Fibroblast of lung (primary cell): ENCODE data around the gene STMN3. TPM values are rescaled to one million over a fixed set of nuclear protein-coding genes. Genes with fewer than 3 reads are reported as not detected.

ENCODE experiments used
- DNase-seq, 2 donors: peaks; one replicate each; pipeline versions ENCODE4 v3.0.0 to v3.0.0-alpha.2; 2010; ENCODE audit warnings: low read depth in 2 of 2
- H2AFZ ChIP-seq: 2 replicates; pipeline ENCODE4 v1.5.1; 2012; ENCODE audit warnings: low read length, control low read depth, inconsistent platforms
- H3K27ac ChIP-seq: 2 replicates; pipeline ENCODE4 v1.5.1; 2011; ENCODE audit warnings: low read length, control low read depth; ENCODE audit not compliant: insufficient read depth
- H3K27me3 ChIP-seq: 2 replicates; pipeline ENCODE4 v1.5.1; 2011; ENCODE audit warnings: mild to moderate bottlenecking, low read length; ENCODE audit not compliant: control insufficient read depth, insufficient read depth
- H3K36me3 ChIP-seq: 2 replicates; pipeline ENCODE4 v1.5.1; 2011; ENCODE audit warnings: low read length; ENCODE audit not compliant: control insufficient read depth, insufficient read depth
- H3K4me1 ChIP-seq: 2 replicates; pipeline ENCODE4 v1.5.1; 2011; ENCODE audit warnings: low read length; ENCODE audit not compliant: control insufficient read depth, insufficient read depth; ENCODE audit errors: extremely low read depth
- H3K4me2 ChIP-seq: 2 replicates; pipeline ENCODE4 v1.5.1; 2011; ENCODE audit warnings: low read length, control low read depth; ENCODE audit not compliant: insufficient read depth; ENCODE audit errors: extremely low read depth
- H3K4me3 ChIP-seq, 4 experiments: fragments of 200-600 bp in 1 of 4; sonication (generic) in 1 of 4; replicated peaks in 1 of 4; 2 replicates each; pipeline ENCODE4 v1.5.1; 2011 to 2016; ENCODE audit warnings: low read length in 4 of 4, low read depth in 3 of 4, mild to moderate bottlenecking in 3 of 4, control low read depth in 2 of 4, inconsistent platforms in 1 of 4, mixed read lengths in 1 of 4; ENCODE audit not compliant: insufficient read depth in 1 of 4; ENCODE audit errors: control extremely low read depth in 1 of 4
- H3K79me2 ChIP-seq: 2 replicates; pipeline ENCODE4 v1.5.1; 2012; ENCODE audit warnings: mild to moderate bottlenecking, low read length, inconsistent platforms; ENCODE audit not compliant: control insufficient read depth, insufficient read depth
- H3K9ac ChIP-seq: 2 replicates; pipeline ENCODE4 v1.5.1; 2011; ENCODE audit warnings: mild to moderate bottlenecking, low read length, control low read depth; ENCODE audit not compliant: insufficient read depth
- H3K9me3 ChIP-seq: 2 replicates; pipeline ENCODE4 v1.5.1; 2012; ENCODE audit warnings: low read depth, low read length; ENCODE audit not compliant: control insufficient read depth, insufficient read depth
- H4K20me1 ChIP-seq: 2 replicates; pipeline ENCODE4 v1.5.1; 2011; ENCODE audit warnings: low read length; ENCODE audit not compliant: control insufficient read depth, insufficient read depth; ENCODE audit errors: extremely low read depth
- CTCF ChIP-seq, 2 donors: IDR thresholded peaks in 1 of 2; conservative IDR thresholded peaks in 1 of 2; 1 replicate in 1 of 2; 2 replicates in 1 of 2; pipeline ENCODE4 v1.5.1; 2011 to 2012; ENCODE audit warnings: low read length in 2 of 2, control low read depth in 1 of 2, inconsistent platforms in 1 of 2, low read depth in 1 of 2, mild to moderate bottlenecking in 1 of 2
- EZH2 ChIP-seq: IDR thresholded peaks from 2 replicates; pipeline ENCODE4 v1.5.1; 2012; ENCODE audit warnings: low read length, control low read depth, mild to moderate bottlenecking; ENCODE audit errors: missing control alignments
- polyA plus RNA-seq, 2 donors: library from polyadenylated mRNA; depleted of rRNA in 1 of 2; stranded (reverse) in 1 of 2; unstranded in 1 of 2; fragments of >200 nt; gene quantifications; 2 replicates each; pipeline ENCODE4 v1.2.1, GENCODE V29; 2011 to 2012; ENCODE audit warnings: missing spikeins in 1 of 2
- total RNA-seq: library from RNA; depleted of rRNA; stranded (reverse); fragments of >200 nt; gene quantifications from 2 replicates; pipeline ENCODE4 v1.2.1, GENCODE V29; 2014

Gene STMN3
- total and polyA plus RNA-seq, 2 donors (not counting 1 experiment from before 2014, with no cell fraction given): 3.7 to 34.3 TPM

DNA sequence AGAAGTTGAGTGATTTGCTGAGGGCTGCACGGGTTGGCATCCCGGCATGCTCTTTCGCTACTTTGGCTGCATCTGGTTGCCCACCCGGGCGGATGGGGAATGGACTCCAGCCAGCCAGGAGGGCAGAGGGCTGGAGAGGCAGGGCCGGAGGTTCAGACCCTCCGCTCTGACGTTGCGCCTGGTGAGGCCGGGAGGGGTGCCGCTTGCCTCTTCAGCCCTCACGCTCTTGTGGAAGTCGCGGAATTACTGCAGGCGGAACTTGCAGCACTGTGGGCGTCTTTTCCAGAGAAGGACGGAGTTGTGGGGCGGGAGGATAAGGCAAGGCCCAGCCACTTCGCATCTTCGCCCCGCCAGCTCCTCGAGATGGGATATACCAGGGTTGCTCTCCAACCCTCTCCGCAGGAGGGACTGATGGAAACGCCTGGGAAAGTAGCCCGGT lies 5.5 kb upstream of the STMN3 start:
- H3K4me2 ChIP-seq: peak overlapping the region; percentile 86
- no peaks in the 10 kb centered on the region for H3K9me3 ChIP-seq
- peak overlapping the region; percentile 83 for H3K27ac ChIP-seq
- TF ChIP-seq CTCF (conservative IDR thresholded peaks at IDR 0.05 in 1 of 2, IDR thresholded peaks at IDR 0.05 in 1 of 2; ENCODE audit: low read depth in 1 of 2, low read length in 2 of 2) (no peak), EZH2 (no peak)
- peaks cover 15% of the 10 kb centered on the region for H3K36me3 ChIP-seq
- peak overlapping the region; percentile 71 for H3K9ac ChIP-seq
- DNase-seq: peak; percentile 51 to 61
- H3K4me1 ChIP-seq: peaks cover 7% of the 10 kb centered on the region
- H3K27me3 ChIP-seq: no peaks in the 10 kb centered on the region
- peak overlapping the region; percentile 72 to 75 (median 74) for H3K4me3 ChIP-seq
- peak overlapping the region; percentile 82 for H2AFZ ChIP-seq
- H3K79me2 ChIP-seq: peaks cover 28% of the 10 kb centered on the region
- H4K20me1 ChIP-seq: no peaks in the 10 kb centered on the region

DNA sequence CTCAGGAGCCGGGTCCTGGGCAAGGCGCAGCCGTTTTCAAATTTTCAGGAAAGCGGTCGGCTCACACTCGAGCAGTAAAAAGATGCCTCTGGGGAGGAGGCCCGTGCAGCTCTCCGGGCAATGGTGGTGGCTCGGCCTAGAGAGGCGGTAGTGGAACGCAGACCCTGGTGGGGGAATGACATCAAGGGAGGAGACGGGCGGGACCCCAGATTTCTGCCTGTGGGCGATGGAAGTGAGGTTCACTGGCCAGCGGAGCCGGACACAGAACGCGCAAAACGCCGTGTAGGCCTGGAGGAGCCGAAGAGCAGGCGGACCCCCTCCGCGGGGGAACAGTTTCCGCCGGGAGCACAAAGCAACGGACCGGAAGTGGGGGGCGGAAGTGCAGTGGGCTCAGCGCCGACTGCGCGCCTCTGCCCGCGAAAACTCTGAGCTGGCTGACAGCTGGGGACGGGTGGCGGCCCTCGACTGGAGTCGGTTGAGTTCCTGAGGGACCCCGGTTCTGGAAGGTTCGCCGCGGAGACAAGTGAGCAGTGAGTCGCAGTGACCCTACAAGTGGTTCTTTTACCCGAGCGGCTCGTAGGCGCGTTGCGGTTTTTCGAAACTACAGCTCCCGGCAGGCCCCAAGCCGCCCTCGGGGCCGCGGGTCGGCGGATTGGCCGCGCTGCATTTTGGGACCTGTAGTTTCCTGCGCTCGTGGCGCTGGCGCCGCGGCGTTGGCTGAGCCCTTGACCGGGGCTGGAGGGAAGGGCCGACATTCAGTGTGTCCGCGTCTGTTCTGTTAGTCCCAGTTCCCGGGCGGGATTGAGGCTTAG lies 4.9 kb upstream of the STMN3 start, which contains the start of gene RTEL1:
RTEL1 (plus strand) TSS at position 376 of the 812 bp plus-strand sequence. CDS start 1,091 bp downstream, outside the sequence.
- H3K27me3 ChIP-seq: no peaks in the 10 kb centered on the region
- no peak for TF ChIP-seq EZH2
- TF ChIP-seq CTCF (conservative IDR thresholded peaks at IDR 0.05 in 1 of 2, IDR thresholded peaks at IDR 0.05 in 1 of 2; ENCODE audit: low read depth in 1 of 2, low read length in 2 of 2): no peak
- H3K4me2 ChIP-seq: peak within 1 kb of the TSS; percentile 86
- peaks cover 7% of the 10 kb centered on the region for H3K4me1 ChIP-seq
- no peaks in the 10 kb centered on the region for H3K9me3 ChIP-seq
- peak; percentile 92 to 94 for DNase-seq
- H3K79me2 ChIP-seq: peaks cover 28% of the 10 kb centered on the region
- H3K9ac ChIP-seq: peak within 1 kb of the TSS; percentile 71
- H2AFZ ChIP-seq: peak within 1 kb of the TSS; percentile 87
- peak within 1 kb of the TSS; percentile 72 to 75 (median 74) for H3K4me3 ChIP-seq
- no peaks in the 10 kb centered on the region for H4K20me1 ChIP-seq
- peak within 1 kb of the TSS; percentile 83 for H3K27ac ChIP-seq
- H3K36me3 ChIP-seq: peaks cover 11% of the 10 kb centered on the region

DNA sequence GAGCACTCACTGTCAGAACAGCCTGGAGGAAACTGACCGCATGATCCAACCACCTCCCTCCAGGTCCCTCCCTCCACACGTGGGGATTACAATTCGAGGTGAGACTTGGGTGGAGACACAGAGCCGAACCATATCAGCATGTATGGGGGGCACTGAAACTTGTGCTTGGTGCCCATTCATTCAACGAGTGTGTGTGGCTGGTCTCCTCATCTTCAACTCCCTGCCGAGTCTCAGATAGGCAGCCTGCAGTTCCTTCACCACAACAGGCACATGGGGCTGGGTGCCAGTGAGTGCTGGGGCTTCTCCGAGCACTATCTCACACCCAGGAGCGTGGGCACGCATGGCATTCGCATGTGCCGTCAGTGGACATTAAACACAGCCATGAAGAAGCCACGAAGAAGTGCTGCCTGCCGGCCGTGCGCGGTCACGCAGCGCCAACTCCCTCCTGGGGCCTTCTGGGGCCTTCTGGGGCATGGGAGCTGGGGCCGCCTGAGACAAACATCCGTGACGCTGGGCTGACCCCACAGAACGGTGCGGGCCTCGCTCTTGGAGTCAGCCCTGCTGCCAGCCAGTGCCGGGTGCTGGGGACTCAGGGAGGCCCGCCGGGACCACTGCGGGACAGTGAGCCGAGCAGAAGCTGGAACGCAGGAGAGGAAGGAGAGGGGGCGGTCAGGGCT lies 4.2 kb upstream of the STMN3 start:
- Histone ChIP-seq H3K9ac (peak overlapping the region; percentile 71), H3K4me1 (peaks cover 7% of the 10 kb centered on the region), H3K4me2 (peak overlapping the region; percentile 56), H4K20me1 (no peaks in the 10 kb centered on the region), H3K36me3 (peaks cover 10% of the 10 kb centered on the region), H3K27me3 (no peaks in the 10 kb centered on the region), H3K27ac (peak overlapping the region; percentile 83), H3K4me3 (peak overlapping the region; percentile 72 to 75 (median 74)), H2AFZ (peak overlapping the region; percentile 87), H3K79me2 (peaks cover 27% of the 10 kb centered on the region), H3K9me3 (no peaks in the 10 kb centered on the region)
- peak in 1 of 2 donors; percentile 36 for DNase-seq
- no peak for TF ChIP-seq CTCF (conservative IDR thresholded peaks at IDR 0.05 in 1 of 2, IDR thresholded peaks at IDR 0.05 in 1 of 2; ENCODE audit: low read depth in 1 of 2, low read length in 2 of 2)
- TF ChIP-seq EZH2: no peak
